ENCODE data around the gene CD36. TPM values are rescaled to one million over a fixed set of nuclear protein-coding genes. Genes with fewer than 3 reads are reported as not detected.

The CD36 gene
- total RNA-seq, 1 experiment from 2014 or later = 1.4 TPM

DNA sequence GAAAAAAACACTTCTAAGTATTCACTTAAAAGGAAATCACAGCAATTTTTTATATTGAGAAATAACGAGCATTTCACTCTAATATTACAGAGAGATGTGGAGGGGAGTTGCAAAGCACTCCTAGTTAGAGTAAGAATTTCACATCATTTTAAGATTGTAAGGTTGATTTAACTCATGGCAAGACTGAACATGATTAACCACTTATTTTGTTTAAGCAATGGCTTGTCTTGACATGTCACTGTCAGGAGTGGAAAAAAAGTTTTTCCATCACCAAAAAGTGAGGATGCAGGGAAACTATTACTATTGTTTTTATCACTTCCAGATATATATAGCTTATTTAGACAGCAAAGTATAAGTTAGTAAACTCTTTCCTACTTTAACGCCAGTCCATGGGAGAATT lies 27.1 kb downstream of the CD36 start:
- POLR2A ChIA-PET = no interaction called here
- DNase-seq (ENCODE audit: low spot score) (no peak), ATAC-seq (no peak)
- Mint-ChIP-seq H3K4me3 (no peak overlapping the region), H3K9me3 (no peaks in the 10 kb centered on the region), H3K36me3 (no peaks in the 10 kb centered on the region), H3K4me1 (no peaks in the 10 kb centered on the region), H3K27ac (no peak overlapping the region), H3K27me3 (ENCODE audit: low read depth) (no peaks in the 10 kb centered on the region)
- TF ChIP-seq, protein P1, sequence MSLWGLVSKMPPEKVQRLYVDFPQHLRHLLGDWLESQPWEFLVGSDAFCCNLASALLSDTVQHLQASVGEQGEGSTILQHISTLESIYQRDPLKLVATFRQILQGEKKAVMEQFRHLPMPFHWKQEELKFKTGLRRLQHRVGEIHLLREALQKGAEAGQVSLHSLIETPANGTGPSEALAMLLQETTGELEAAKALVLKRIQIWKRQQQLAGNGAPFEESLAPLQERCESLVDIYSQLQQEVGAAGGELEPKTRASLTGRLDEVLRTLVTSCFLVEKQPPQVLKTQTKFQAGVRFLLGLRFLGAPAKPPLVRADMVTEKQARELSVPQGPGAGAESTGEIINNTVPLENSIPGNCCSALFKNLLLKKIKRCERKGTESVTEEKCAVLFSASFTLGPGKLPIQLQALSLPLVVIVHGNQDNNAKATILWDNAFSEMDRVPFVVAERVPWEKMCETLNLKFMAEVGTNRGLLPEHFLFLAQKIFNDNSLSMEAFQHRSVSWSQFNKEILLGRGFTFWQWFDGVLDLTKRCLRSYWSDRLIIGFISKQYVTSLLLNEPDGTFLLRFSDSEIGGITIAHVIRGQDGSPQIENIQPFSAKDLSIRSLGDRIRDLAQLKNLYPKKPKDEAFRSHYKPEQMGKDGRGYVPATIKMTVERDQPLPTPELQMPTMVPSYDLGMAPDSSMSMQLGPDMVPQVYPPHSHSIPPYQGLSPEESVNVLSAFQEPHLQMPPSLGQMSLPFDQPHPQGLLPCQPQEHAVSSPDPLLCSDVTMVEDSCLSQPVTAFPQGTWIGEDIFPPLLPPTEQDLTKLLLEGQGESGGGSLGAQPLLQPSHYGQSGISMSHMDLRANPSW (CRISPR knock-in tag; conservative IDR thresholded peaks at IDR 0.05; ENCODE audit: low read depth) = no peak
- TF ChIP-seq, protein P2, sequence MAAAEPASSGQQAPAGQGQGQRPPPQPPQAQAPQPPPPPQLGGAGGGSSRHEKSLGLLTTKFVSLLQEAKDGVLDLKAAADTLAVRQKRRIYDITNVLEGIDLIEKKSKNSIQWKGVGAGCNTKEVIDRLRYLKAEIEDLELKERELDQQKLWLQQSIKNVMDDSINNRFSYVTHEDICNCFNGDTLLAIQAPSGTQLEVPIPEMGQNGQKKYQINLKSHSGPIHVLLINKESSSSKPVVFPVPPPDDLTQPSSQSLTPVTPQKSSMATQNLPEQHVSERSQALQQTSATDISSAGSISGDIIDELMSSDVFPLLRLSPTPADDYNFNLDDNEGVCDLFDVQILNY (CRISPR knock-in tag; IDR thresholded peaks at IDR 0.05) = no peak
- no peak for TF ChIP-seq ELF4 (CRISPR knock-in tag; IDR thresholded peaks at IDR 0.05; ENCODE audit: low read depth)
- no peak for TF ChIP-seq ZNF138 (CRISPR knock-in tag; conservative IDR thresholded peaks at IDR 0.05)
- TF ChIP-seq, protein P3, sequence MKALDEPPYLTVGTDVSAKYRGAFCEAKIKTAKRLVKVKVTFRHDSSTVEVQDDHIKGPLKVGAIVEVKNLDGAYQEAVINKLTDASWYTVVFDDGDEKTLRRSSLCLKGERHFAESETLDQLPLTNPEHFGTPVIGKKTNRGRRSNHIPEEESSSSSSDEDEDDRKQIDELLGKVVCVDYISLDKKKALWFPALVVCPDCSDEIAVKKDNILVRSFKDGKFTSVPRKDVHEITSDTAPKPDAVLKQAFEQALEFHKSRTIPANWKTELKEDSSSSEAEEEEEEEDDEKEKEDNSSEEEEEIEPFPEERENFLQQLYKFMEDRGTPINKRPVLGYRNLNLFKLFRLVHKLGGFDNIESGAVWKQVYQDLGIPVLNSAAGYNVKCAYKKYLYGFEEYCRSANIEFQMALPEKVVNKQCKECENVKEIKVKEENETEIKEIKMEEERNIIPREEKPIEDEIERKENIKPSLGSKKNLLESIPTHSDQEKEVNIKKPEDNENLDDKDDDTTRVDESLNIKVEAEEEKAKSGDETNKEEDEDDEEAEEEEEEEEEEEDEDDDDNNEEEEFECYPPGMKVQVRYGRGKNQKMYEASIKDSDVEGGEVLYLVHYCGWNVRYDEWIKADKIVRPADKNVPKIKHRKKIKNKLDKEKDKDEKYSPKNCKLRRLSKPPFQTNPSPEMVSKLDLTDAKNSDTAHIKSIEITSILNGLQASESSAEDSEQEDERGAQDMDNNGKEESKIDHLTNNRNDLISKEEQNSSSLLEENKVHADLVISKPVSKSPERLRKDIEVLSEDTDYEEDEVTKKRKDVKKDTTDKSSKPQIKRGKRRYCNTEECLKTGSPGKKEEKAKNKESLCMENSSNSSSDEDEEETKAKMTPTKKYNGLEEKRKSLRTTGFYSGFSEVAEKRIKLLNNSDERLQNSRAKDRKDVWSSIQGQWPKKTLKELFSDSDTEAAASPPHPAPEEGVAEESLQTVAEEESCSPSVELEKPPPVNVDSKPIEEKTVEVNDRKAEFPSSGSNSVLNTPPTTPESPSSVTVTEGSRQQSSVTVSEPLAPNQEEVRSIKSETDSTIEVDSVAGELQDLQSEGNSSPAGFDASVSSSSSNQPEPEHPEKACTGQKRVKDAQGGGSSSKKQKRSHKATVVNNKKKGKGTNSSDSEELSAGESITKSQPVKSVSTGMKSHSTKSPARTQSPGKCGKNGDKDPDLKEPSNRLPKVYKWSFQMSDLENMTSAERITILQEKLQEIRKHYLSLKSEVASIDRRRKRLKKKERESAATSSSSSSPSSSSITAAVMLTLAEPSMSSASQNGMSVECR (CRISPR knock-in tag; IDR thresholded peaks at IDR 0.05; ENCODE audit: borderline replicate concordance) = no peak
- no peak for TF ChIP-seq NR3C1 (CRISPR knock-in tag; conservative IDR thresholded peaks at IDR 0.05; ENCODE audit: low read depth)
- TF ChIP-seq ATF1 (CRISPR knock-in tag; IDR thresholded peaks at IDR 0.05) = no peak
- no peak for TF ChIP-seq SMAD4 (CRISPR knock-in tag; IDR thresholded peaks at IDR 0.05)
- TF ChIP-seq, protein P4, sequence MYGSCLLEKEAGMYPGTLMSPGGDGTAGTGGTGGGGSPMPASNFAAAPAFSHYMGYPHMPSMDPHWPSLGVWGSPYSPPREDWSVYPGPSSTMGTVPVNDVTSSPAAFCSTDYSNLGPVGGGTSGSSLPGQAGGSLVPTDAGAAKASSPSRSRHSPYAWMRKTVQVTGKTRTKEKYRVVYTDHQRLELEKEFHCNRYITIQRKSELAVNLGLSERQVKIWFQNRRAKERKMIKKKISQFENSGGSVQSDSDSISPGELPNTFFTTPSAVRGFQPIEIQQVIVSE (CRISPR knock-in tag; IDR thresholded peaks at IDR 0.05; ENCODE audit: borderline replicate concordance) = no peak
- TF ChIP-seq GRHL2 (CRISPR knock-in tag; IDR thresholded peaks at IDR 0.05; ENCODE audit: insufficient replicate concordance, severe bottlenecking) = no peak
- TF ChIP-seq, protein P5, sequence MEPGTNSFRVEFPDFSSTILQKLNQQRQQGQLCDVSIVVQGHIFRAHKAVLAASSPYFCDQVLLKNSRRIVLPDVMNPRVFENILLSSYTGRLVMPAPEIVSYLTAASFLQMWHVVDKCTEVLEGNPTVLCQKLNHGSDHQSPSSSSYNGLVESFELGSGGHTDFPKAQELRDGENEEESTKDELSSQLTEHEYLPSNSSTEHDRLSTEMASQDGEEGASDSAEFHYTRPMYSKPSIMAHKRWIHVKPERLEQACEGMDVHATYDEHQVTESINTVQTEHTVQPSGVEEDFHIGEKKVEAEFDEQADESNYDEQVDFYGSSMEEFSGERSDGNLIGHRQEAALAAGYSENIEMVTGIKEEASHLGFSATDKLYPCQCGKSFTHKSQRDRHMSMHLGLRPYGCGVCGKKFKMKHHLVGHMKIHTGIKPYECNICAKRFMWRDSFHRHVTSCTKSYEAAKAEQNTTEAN (CRISPR knock-in tag; IDR thresholded peaks at IDR 0.05) = no peak
- TF ChIP-seq EMX1 (CRISPR knock-in tag; IDR thresholded peaks at IDR 0.05) = no peak
- TF ChIP-seq, protein P6, sequence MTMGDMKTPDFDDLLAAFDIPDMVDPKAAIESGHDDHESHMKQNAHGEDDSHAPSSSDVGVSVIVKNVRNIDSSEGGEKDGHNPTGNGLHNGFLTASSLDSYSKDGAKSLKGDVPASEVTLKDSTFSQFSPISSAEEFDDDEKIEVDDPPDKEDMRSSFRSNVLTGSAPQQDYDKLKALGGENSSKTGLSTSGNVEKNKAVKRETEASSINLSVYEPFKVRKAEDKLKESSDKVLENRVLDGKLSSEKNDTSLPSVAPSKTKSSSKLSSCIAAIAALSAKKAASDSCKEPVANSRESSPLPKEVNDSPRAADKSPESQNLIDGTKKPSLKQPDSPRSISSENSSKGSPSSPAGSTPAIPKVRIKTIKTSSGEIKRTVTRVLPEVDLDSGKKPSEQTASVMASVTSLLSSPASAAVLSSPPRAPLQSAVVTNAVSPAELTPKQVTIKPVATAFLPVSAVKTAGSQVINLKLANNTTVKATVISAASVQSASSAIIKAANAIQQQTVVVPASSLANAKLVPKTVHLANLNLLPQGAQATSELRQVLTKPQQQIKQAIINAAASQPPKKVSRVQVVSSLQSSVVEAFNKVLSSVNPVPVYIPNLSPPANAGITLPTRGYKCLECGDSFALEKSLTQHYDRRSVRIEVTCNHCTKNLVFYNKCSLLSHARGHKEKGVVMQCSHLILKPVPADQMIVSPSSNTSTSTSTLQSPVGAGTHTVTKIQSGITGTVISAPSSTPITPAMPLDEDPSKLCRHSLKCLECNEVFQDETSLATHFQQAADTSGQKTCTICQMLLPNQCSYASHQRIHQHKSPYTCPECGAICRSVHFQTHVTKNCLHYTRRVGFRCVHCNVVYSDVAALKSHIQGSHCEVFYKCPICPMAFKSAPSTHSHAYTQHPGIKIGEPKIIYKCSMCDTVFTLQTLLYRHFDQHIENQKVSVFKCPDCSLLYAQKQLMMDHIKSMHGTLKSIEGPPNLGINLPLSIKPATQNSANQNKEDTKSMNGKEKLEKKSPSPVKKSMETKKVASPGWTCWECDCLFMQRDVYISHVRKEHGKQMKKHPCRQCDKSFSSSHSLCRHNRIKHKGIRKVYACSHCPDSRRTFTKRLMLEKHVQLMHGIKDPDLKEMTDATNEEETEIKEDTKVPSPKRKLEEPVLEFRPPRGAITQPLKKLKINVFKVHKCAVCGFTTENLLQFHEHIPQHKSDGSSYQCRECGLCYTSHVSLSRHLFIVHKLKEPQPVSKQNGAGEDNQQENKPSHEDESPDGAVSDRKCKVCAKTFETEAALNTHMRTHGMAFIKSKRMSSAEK (CRISPR knock-in tag; IDR thresholded peaks at IDR 0.05; ENCODE audit: borderline replicate concordance) = no peak
- TF ChIP-seq, protein P7, sequence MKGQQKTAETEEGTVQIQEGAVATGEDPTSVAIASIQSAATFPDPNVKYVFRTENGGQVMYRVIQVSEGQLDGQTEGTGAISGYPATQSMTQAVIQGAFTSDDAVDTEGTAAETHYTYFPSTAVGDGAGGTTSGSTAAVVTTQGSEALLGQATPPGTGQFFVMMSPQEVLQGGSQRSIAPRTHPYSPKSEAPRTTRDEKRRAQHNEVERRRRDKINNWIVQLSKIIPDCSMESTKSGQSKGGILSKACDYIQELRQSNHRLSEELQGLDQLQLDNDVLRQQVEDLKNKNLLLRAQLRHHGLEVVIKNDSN (CRISPR knock-in tag; IDR thresholded peaks at IDR 0.05) = no peak
- no peak for TF ChIP-seq CREB1 (CRISPR knock-in tag; IDR thresholded peaks at IDR 0.05)
- TF ChIP-seq, protein P8, sequence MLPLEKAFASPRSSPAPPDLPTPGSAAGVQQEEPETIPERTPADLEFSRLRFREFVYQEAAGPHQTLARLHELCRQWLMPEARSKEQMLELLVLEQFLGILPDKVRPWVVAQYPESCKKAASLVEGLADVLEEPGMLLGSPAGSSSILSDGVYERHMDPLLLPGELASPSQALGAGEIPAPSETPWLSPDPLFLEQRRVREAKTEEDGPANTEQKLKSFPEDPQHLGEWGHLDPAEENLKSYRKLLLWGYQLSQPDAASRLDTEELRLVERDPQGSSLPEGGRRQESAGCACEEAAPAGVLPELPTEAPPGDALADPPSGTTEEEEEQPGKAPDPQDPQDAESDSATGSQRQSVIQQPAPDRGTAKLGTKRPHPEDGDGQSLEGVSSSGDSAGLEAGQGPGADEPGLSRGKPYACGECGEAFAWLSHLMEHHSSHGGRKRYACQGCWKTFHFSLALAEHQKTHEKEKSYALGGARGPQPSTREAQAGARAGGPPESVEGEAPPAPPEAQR (CRISPR knock-in tag; IDR thresholded peaks at IDR 0.05) = no peak
- no peak for TF ChIP-seq GABPB1 (CRISPR knock-in tag; IDR thresholded peaks at IDR 0.05)
- TF ChIP-seq, protein P9, sequence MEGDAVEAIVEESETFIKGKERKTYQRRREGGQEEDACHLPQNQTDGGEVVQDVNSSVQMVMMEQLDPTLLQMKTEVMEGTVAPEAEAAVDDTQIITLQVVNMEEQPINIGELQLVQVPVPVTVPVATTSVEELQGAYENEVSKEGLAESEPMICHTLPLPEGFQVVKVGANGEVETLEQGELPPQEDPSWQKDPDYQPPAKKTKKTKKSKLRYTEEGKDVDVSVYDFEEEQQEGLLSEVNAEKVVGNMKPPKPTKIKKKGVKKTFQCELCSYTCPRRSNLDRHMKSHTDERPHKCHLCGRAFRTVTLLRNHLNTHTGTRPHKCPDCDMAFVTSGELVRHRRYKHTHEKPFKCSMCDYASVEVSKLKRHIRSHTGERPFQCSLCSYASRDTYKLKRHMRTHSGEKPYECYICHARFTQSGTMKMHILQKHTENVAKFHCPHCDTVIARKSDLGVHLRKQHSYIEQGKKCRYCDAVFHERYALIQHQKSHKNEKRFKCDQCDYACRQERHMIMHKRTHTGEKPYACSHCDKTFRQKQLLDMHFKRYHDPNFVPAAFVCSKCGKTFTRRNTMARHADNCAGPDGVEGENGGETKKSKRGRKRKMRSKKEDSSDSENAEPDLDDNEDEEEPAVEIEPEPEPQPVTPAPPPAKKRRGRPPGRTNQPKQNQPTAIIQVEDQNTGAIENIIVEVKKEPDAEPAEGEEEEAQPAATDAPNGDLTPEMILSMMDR (IDR thresholded peaks at IDR 0.05) = no peak
- TF ChIP-seq, protein P10, sequence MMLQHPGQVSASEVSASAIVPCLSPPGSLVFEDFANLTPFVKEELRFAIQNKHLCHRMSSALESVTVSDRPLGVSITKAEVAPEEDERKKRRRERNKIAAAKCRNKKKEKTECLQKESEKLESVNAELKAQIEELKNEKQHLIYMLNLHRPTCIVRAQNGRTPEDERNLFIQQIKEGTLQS (CRISPR knock-in tag; conservative IDR thresholded peaks at IDR 0.05) = no peak
- CTCF ChIA-PET = no interaction called here

Data from WTC11 (cell line).